GM18951 (cell line): ENCODE data around the gene C8B.

Experiments used
- POLR2A ChIP-seq: IDR thresholded peaks from 4 replicates; pipeline ENCODE4 v1.6.1; 2011; ENCODE audit warnings: mild to moderate bottlenecking; ENCODE audit not compliant: insufficient read length, insufficient read depth; ENCODE audit errors: extremely low read depth
- in situ Hi-C: fragments of 300-500 bp; cut with MboI; formaldehyde crosslinking; loops from one replicate; pipeline ENCODE4 v1.12.0; 2022; ENCODE audit warnings: low sequenced_read_pairs, mixed read lengths, inconsistent platforms; ENCODE audit not compliant: unreplicated experiment

Gene C8B

GRCh38 chr1:56985857-56986256 lies 20.0 kb upstream of the C8B start:
- in situ Hi-C loops, result no loop called here
- TF ChIP-seq POLR2A, result no peak

GRCh38 chr1:56983484-56983883 lies 17.7 kb upstream of the C8B start:
- TF ChIP-seq POLR2A, result no peak
- in situ Hi-C loops, result no loop called here

- in situ Hi-C loops, result no loop called here
- no peak for TF ChIP-seq POLR2A
These were observed 14.4 kb upstream of the C8B start for GRCh38 chr1:56979986-56980755.

GRCh38 chr1:56978819-56979218 lies 13.0 kb upstream of the C8B start:
- in situ Hi-C loops, result no loop called here
- TF ChIP-seq POLR2A, result no peak

GRCh38 chr1:56977910-56978309 lies 12.1 kb upstream of the C8B start:
- no peak for TF ChIP-seq POLR2A
- in situ Hi-C loops, result no loop called here

- in situ Hi-C loops, result no loop called here
- no peak for TF ChIP-seq POLR2A
These were observed 9.6 kb upstream of the C8B start for GRCh38 chr1:56975446-56975845.

- no peak for TF ChIP-seq POLR2A
- in situ Hi-C loops, result no loop called here
These were observed 8.3 kb upstream of the C8B start for GRCh38 chr1:56973923-56974742.

GRCh38 chr1:56972976-56973375 lies 7.2 kb upstream of the C8B start:
- in situ Hi-C loops, result no loop called here
- TF ChIP-seq POLR2A, result no peak

- no peak for TF ChIP-seq POLR2A
- in situ Hi-C loops, result no loop called here
These were observed 4.5 kb upstream of the C8B start for GRCh38 chr1:56970280-56970679.

GRCh38 chr1:56968878-56969495 lies 3.2 kb upstream of the C8B start:
- no peak for TF ChIP-seq POLR2A
- in situ Hi-C loops, result no loop called here

- in situ Hi-C loops, result no loop called here
- TF ChIP-seq POLR2A, result no peak
These were observed 2.4 kb upstream of the C8B start for GRCh38 chr1:56967900-56968832.

- in situ Hi-C loops, result no loop called here
- TF ChIP-seq POLR2A, result no peak
These were observed 1.5 kb upstream of the C8B start for GRCh38 chr1:56967355-56967754.

- no peak for TF ChIP-seq POLR2A
- in situ Hi-C loops, result no loop called here
These were observed 834 bp upstream of the C8B start for GRCh38 chr1:56966698-56966999.
